Epithelial cell of proximal tubule (primary cell): Measurements from ENCODE around the gene PBX1. TPM values are rescaled to one million over a fixed set of nuclear protein-coding genes. Genes with fewer than 3 reads are reported as not detected.

Experiments used
- DNase-seq: peaks from one replicate; pipeline ENCODE4 v3.0.0-alpha.2; 2011; ENCODE audit warnings: low read depth
- H3K4me3 ChIP-seq: 2 replicates; pipeline ENCODE4 v1.5.1; 2011; ENCODE audit warnings: low read depth, mild to moderate bottlenecking, low read length
- total RNA-seq: library from RNA; depleted of rRNA; stranded (reverse); fragments of >200 nt; gene quantifications from 2 replicates; pipeline ENCODE4 v1.2.3, GENCODE V29; 2015
- TF ChIP-seq, protein P1 (sequence below): conservative IDR thresholded peaks from 2 replicates; pipeline ENCODE4 v1.5.1; 2012; ENCODE audit warnings: low read depth, mild to moderate bottlenecking, low read length

The PBX1 gene
- total RNA-seq, 1 donor from 2014 or later, result 3.0 TPM

DNA sequence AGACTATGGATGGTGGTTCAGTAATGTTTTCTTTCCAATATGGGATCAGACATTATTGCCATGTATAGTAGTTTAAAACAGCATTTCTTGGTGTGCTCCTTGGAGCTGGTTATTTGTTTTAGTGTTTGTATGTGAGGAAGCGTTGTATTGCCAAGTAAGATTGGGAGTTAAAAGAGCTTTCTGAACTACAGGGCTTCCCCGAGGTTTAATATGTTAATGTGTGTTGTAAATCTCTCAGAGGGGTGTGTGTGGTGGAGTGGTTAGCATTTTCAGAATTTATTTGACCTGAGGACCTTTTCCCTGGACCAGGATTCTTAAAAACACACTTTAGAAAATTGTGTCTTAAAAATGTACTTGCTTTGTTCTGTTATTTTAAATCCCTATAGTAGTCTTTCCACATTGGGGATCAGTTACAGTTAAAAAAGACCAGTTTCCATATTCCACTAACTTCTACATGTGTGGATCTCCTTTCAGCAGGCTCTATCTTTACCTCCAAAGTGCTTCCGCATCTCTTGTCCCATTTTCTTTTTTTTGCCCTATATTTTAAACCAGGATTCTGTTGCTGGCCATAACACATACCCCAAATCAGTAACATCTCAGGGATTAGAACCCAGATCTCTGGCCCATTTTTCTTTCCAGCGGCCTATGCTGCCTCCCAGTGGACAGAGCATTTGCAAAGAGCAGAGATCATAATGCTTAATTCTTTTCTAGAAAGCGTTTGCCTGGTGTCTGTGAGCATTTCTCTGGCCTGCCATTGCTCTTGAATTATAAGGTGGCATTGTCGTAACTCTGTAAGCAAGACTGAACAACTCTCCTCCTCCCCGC lies 58.6 kb downstream of the PBX1 start:
- no peak overlapping the region for H3K4me3 ChIP-seq
- DNase-seq, result no peak
- TF ChIP-seq, protein P1, sequence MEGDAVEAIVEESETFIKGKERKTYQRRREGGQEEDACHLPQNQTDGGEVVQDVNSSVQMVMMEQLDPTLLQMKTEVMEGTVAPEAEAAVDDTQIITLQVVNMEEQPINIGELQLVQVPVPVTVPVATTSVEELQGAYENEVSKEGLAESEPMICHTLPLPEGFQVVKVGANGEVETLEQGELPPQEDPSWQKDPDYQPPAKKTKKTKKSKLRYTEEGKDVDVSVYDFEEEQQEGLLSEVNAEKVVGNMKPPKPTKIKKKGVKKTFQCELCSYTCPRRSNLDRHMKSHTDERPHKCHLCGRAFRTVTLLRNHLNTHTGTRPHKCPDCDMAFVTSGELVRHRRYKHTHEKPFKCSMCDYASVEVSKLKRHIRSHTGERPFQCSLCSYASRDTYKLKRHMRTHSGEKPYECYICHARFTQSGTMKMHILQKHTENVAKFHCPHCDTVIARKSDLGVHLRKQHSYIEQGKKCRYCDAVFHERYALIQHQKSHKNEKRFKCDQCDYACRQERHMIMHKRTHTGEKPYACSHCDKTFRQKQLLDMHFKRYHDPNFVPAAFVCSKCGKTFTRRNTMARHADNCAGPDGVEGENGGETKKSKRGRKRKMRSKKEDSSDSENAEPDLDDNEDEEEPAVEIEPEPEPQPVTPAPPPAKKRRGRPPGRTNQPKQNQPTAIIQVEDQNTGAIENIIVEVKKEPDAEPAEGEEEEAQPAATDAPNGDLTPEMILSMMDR, result peak; percentile 77

DNA sequence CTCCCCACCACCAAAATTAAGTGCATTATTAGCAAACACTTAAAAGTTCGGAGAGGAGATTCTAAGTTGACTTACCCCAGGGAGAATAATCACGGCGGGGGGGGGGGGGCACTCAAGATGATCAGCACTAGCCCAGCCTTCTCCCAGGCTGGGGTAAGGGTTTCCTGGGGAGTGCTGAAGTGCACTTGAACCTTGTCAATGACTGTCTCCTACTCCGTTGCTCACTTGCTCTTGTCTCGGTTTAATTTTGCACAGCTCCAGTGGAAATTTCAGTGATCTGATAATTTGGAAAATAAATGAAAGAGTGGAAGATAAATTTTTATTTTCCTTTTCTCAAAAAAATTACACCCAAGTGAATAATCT lies 59.2 kb downstream of the PBX1 start:
- no peak overlapping the region for H3K4me3 ChIP-seq
- TF ChIP-seq, protein P1, result no peak
- DNase-seq, result no peak

DNA sequence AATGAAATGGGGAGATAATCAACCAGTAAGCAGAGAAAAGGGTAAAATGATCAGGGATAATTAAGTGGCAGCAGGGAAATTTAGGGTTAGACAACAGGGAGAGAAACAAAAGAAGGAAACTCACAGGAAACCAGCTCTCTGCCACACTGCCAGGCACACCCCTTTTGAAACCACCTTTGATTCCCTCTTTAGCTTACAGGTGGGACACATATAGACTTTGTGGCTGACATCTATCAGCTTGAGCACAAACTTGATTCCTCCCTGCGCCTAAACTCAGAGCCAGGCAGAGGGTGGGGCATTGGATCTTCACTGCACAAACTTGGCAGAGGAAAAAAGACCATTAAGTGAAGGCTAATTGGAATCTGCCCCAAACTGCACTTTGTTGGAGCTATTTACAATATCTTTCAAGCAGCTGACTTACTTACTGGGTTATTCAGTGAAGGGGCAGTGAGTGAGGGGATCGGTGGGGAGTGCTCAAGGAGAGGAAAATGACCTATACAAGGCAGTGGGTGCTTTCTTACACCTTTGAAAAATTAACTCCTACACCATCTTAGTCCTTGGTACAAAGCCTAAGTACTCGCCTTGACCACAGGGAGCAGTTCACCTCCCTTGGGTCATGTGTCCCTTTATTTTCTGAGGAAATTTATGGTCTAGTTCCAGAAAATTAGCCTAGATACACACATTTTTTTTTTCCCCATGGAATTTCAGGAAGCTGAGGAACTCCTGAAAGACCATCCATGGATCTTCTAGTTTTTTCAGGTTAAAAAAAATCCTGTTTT lies 60.2 kb downstream of the PBX1 start:
- TF ChIP-seq, protein P1, result no peak
- DNase-seq, result no peak
- no peak overlapping the region for H3K4me3 ChIP-seq

DNA sequence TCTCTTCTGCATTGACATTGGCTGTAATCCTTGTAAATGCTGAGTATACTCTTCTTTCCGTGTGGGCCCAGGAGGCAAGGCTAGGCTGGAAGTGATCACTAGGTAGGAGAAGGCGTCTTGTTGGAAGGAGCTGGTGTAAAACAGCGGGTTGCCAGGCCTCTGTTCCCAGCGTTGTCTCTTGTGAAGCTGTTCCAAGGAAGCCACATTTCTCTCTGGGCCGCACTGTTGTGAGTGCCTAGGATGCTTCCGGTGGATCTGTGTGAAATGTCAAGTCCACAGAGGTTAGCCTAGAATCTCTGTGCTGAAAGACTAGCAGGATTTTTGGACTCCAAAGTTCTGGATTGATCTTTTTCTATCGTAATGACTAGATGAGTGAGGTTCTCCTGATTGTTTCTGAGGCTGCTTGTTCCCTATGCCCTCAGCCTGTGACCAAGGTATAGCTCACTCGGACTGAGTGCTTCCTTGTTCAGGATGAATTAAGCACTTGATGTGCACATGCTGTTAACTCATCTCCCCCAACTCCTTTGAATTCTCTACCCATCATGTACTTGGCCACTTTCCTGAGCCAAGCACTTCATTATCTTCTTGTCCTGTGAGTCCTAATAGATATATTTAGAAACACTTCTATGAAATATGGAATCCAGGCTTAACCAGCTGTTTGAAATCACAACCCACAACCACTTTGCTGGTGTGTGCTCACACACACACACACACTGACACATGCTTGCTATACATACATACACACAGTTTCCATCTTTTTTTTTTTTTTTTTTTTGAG lies 63.3 kb downstream of the PBX1 start:
- TF ChIP-seq, protein P1, result no peak
- no peak for DNase-seq
- no peak overlapping the region for H3K4me3 ChIP-seq

DNA sequence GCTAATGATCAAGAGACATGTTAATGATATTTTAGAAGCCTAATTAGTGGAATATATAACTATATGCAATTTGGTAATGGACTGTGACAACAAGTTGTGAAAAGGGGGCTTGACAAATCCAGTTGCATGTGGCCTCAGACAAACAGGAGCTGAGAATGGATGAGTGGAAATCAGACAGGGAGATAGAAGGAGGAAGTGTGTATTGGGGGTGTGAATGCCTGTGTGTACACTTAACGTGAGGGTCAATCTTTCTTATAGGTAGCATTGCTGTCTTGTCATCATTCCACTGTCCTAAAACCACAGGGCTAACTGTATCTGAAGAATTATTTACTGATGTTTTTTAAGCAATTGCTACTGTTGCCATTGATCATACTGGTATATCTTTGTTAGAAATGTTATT lies 64.8 kb downstream of the PBX1 start:
- no peak overlapping the region for H3K4me3 ChIP-seq
- TF ChIP-seq, protein P1, result no peak
- DNase-seq, result no peak

DNA sequence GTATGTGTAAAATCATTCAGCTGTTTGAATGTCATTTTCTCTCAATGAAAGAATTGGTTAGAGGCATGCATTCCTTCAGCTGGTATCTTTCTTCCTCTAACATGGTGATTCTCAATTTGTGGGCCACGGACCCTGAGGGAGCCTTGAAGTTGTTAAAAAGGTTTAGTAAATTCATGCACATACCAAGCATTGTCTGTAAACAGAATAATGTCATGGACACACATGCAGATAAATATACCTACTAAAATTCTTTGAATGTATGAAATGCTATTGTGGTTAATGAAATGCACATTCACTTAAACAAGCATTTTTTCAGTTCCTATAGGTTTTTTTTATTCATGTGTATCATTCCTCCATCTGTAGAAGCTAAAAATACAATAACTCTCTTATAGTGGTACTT lies 65.4 kb downstream of the PBX1 start:
- TF ChIP-seq, protein P1, result no peak
- no peak overlapping the region for H3K4me3 ChIP-seq
- no peak for DNase-seq
